ENCODE measurements around the gene FKBP14.

DNA sequence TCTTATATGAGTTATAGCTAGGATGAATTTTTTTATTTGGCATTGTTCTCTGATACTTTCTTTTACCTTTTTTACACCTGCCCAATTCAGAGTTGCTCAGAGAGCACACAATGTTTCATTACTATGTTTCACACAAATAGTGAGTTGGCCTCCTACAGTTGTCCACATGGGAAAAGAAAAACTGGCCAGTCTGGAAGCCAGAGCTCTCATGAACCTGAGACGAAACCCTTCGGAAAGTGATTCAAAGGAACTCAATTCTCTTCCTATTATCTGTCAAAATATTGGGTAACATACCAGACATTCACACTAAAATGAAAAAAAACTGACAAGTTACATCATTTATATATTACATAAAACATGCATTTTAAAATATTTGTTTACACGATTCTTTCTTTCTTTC, 52.2 kb downstream of the FKBP14 start:
- TF ChIP-seq CTCF (IDR thresholded peaks at IDR 0.05; ENCODE audit: insufficient read depth, low read length) (no peak), POLR2AphosphoS5 (IDR thresholded peaks at IDR 0.05; ENCODE audit: low read depth) (no peak), REST (IDR thresholded peaks at IDR 0.05; ENCODE audit: insufficient replicate concordance, low read depth) (no peak), GABPA (IDR thresholded peaks at IDR 0.05; ENCODE audit: low read depth) (no peak), SPI1 (IDR thresholded peaks at IDR 0.05; ENCODE audit: borderline replicate concordance, low read depth) (no peak)
